Right atrium auricular region (tissue), 2 donors: ENCODE results near the gene NRG2. TPM values are rescaled to one million over a fixed set of nuclear protein-coding genes. Genes with fewer than 3 reads are reported as not detected.

Source experiments
- DNase-seq: peaks from one replicate; pipeline ENCODE4 v3.0.0-alpha.2; 2019; ENCODE audit warnings: low spot score
- H3K27ac ChIP-seq, 2 donors: fragments of 200-600 bp; sonication (generic); 1 replicate in 1 of 2; 2 replicates in 1 of 2; pipeline ENCODE4 v1.5.1; 2016 to 2019
- H3K27me3 ChIP-seq, 2 donors: fragments of 200-600 bp; sonication (generic); one replicate each; pipeline versions ENCODE4 v1.5.1 to v1.6.0; 2017 to 2019
- H3K36me3 ChIP-seq: fragments of 200-600 bp; sonication (generic); one replicate; pipeline ENCODE4 v1.5.1; 2016
- H3K4me1 ChIP-seq, 2 donors: fragments of 200-600 bp; sonication (generic); one replicate each; pipeline versions ENCODE4 v1.5.1 to v1.6.0; 2017 to 2019
- H3K4me3 ChIP-seq, 2 donors: fragments of 200-600 bp; sonication (generic); 1 replicate in 1 of 2; 2 replicates in 1 of 2; pipeline ENCODE4 v1.5.1; 2017 to 2019; ENCODE audit warnings: mild to moderate bottlenecking in 1 of 2, moderate library complexity in 1 of 2
- H3K9me3 ChIP-seq, 2 donors: fragments of 200-600 bp; sonication (generic); one replicate each; pipeline ENCODE4 v1.5.1; 2019
- total RNA-seq, 2 donors: library from RNA; depleted of rRNA; stranded (reverse); fragments of >200 nt; gene quantifications; one replicate each; pipeline ENCODE4 v1.1.0, GENCODE V29; 2016
- TF ChIP-seq, protein P1 (sequence below), 2 donors: fragments of 200-600 bp; sonication (generic); IDR thresholded peaks; one replicate each; pipeline ENCODE4 v1.5.1; 2019; ENCODE audit warnings: antibody characterized with exemption in 2 of 2

The NRG2 gene
- total RNA-seq, 2 donors from 2014 or later = 1.8 to 1.9 TPM

DNA sequence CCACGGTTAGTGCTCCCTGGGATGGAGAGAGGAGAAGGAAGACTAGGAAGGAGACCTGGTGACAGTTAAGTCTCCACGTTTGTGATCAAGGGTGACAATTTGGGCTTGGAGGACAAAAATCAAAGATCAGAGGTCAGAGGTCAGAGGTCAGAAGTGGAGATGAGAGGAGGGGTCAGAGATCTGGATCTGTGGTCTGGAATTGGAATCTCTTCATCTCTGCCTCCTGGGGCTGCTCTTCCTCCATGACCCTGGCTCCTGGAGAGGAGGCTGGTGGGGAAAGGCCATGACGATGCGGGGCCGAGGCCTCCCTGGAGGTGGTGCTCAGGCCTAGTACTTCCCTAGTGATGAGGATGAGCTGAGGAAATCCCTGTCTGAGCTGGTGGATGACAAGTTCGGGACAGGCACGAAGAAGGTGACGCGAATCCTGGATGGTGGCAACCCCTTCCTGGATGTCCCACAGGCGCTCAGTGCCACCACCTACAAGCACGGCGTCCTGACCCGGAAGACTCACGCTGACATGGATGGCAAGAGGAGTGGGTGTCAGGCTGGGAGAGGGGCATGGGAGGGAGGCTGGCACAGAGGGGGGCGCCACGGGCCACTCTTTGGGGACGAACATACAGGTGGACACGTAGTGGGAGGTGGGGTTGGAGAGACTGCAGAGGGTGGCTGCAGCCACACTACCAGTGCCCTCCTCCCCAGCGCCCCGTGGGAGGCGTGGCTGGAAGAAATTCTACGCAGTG, 206.5 kb downstream of the NRG2 start:
- H3K9me3 ChIP-seq = no peaks in the 10 kb centered on the region
- no peak for DNase-seq
- TF ChIP-seq, protein P1, sequence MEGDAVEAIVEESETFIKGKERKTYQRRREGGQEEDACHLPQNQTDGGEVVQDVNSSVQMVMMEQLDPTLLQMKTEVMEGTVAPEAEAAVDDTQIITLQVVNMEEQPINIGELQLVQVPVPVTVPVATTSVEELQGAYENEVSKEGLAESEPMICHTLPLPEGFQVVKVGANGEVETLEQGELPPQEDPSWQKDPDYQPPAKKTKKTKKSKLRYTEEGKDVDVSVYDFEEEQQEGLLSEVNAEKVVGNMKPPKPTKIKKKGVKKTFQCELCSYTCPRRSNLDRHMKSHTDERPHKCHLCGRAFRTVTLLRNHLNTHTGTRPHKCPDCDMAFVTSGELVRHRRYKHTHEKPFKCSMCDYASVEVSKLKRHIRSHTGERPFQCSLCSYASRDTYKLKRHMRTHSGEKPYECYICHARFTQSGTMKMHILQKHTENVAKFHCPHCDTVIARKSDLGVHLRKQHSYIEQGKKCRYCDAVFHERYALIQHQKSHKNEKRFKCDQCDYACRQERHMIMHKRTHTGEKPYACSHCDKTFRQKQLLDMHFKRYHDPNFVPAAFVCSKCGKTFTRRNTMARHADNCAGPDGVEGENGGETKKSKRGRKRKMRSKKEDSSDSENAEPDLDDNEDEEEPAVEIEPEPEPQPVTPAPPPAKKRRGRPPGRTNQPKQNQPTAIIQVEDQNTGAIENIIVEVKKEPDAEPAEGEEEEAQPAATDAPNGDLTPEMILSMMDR (IDR thresholded peaks at IDR 0.05) = no peak

GRCh38 chr5:139835656-139836055, 207.4 kb downstream of the NRG2 start:
- no peak overlapping the region for H3K4me3 ChIP-seq
- no peak for DNase-seq
- no peaks in the 10 kb centered on the region for H3K27me3 ChIP-seq
- no peaks in the 10 kb centered on the region for H3K9me3 ChIP-seq
- TF ChIP-seq, protein P1 (IDR thresholded peaks at IDR 0.05) = no peak
- no peak overlapping the region for H3K27ac ChIP-seq
- no peaks in the 10 kb centered on the region for H3K4me1 ChIP-seq
- H3K36me3 ChIP-seq = no peaks in the 10 kb centered on the region

More for the DNA sequence above, 206.5 kb downstream of the NRG2 start:
- Histone ChIP-seq H3K4me3 (no peak overlapping the region), H3K36me3 (no peaks in the 10 kb centered on the region), H3K27ac (no peak overlapping the region), H3K27me3 (no peaks in the 10 kb centered on the region), H3K4me1 (no peaks in the 10 kb centered on the region)

- no peak overlapping the region for H3K27ac ChIP-seq
- H3K4me3 ChIP-seq = no peak overlapping the region
- H3K9me3 ChIP-seq = peaks cover 0 to 4% of the 10 kb centered on the region in 2 donors
- H3K27me3 ChIP-seq = no peaks in the 10 kb centered on the region
- no peaks in the 10 kb centered on the region for H3K4me1 ChIP-seq
- DNase-seq = no peak
- no peaks in the 10 kb centered on the region for H3K36me3 ChIP-seq
- TF ChIP-seq, protein P1 (IDR thresholded peaks at IDR 0.05) = no peak
Measured at GRCh38 chr5:139833525-139833924, 209.6 kb downstream of the NRG2 start.

GRCh38 chr5:139831624-139832023, 211.5 kb downstream of the NRG2 start:
- Histone ChIP-seq H3K27ac (no peak overlapping the region), H3K4me3 (no peak overlapping the region), H3K27me3 (no peaks in the 10 kb centered on the region), H3K9me3 (peaks cover 0 to 4% of the 10 kb centered on the region in 2 donors), H3K36me3 (no peaks in the 10 kb centered on the region), H3K4me1 (no peaks in the 10 kb centered on the region)
- DNase-seq = no peak
- TF ChIP-seq, protein P1 (IDR thresholded peaks at IDR 0.05) = no peak

- Histone ChIP-seq H3K4me3 (no peak overlapping the region), H3K9me3 (peaks cover 0 to 4% of the 10 kb centered on the region in 2 donors), H3K36me3 (no peaks in the 10 kb centered on the region), H3K27me3 (no peaks in the 10 kb centered on the region), H3K27ac (no peak overlapping the region), H3K4me1 (no peaks in the 10 kb centered on the region)
- TF ChIP-seq, protein P1 (IDR thresholded peaks at IDR 0.05) = no peak
- DNase-seq = no peak
Measured at GRCh38 chr5:139829471-139829870, 213.6 kb downstream of the NRG2 start.
